NCI-H2196 (cell line): Measurements from ENCODE around the gene PANX2.

Experiments used
- DNase-seq: peaks from one replicate; lab custom pipeline; 2025; ENCODE audit not compliant: unreplicated experiment; lab: John Stamatoyannopoulos, UW

Gene PANX2

GRCh38 chr22:50226063-50226874, 55.7 kb downstream of the PANX2 start:
- DNase-seq = no peak

- no peak for DNase-seq
Observed at GRCh38 chr22:50226875-50227165, 56.3 kb downstream of the PANX2 start.

- DNase-seq = no peak
Observed at GRCh38 chr22:50227579-50228215, 57.2 kb downstream of the PANX2 start.

- DNase-seq = no peak
Observed at GRCh38 chr22:50228366-50228765, 57.8 kb downstream of the PANX2 start.

GRCh38 chr22:50229370-50229769, 58.8 kb downstream of the PANX2 start:
- DNase-seq = no peak
